GM19193 (cell line): Measurements from ENCODE around the gene SLC43A2.

ENCODE experiments used
- POLR2A ChIP-seq: IDR thresholded peaks from 4 replicates; pipeline ENCODE4 v1.6.1; 2011; ENCODE audit not compliant: insufficient read depth, insufficient read length; ENCODE audit errors: extremely low read depth

The SLC43A2 gene

DNA sequence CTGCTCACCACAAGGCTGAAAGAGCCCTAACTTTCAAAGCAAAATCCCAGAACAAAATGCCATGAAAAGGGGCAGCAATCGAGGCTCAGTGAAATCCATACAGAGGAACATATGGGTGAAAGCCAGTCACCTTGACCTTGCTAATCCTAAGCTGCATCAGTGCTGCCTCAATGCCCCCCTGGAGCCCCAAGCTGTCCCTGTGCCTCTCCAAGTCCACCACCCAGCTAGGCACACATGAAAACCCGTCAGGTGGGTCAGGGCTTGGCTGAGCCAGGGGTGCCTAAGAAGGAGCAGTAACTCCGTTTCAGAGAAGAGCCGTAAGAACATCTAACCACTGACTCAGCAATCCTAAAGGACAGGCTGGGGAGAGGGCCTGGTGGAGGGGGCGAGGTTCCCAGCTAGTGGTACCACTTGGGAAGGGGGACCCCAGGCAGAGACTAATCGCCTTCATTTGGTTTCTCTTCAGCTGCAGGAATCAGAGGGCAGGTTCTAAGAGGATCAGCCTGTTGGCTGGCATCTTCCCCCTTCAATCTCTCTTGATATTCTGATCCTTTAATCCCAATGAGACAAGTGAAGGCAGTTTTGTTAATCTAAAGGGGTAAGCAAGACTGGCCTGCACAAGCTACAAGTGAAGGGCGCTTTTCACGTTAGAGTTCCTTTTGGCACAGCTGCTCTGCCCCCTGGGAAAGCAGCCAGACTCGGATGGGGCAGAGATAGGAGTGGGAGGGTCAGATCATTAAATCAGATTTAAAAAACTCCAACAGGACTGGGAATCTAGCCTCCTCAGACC lies 73.7 kb downstream of the SLC43A2 start:
- TF ChIP-seq POLR2A: no peak

DNA sequence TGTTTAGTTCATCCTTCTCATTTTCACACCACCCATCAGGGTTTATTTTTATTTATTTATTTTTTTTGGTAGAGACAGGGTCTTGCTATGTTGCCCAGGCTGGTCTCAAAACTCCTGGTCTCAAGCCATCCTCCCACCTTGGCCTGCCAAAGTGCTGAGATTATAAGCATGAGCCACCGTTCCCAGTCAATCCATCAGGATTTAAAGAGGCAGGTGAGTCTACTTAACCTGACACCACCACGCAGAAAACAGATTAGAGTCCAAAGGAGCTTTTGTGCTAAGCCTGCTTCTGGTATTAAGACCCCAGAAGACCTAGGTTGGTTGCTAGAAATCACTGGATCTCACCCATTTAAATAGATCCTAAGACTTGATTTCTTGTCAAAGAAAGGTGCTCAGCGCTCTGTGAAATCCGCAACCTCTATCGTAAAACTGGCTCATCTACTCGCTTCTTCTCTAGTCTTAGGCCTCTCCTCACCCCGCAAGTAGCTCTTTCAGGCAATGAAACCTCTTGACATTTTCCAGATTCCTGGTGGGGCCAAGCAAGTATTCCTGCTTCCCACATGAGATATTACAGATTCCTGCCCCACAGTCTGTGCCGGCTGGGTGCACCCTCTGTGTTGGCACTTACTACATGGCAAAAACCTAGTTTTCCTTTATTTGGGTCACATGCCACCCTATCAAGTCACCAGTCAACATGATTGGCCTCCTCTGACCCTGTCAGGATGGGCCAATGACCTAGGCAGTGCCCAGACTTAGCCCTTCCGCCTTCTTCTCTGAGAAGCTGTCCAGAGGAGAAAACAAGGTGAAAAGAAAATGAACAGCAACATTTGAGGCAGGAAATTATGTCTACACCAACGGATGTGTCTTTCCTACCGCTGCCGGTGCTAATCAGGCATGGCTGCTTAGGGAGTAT lies 75.0 kb downstream of the SLC43A2 start:
- TF ChIP-seq POLR2A: no peak

DNA sequence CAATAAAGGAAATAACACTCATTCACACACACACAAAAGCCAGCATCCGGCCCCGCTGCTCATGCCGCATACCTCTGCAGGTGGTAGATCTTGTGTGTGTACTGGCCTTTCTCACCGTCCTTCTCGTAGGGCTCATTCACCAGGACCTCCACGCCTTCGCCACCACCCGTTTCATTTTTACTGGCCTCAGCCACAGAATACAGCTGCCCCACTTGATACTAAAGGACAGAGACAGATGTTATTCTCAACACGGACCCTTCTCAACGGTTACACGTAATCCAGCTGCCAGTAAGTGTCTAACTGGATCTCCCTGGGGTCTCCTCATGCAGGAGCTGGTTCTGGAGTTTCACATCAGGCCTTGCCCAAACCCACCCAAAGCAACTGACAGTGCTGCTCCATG lies 75.7 kb downstream of the SLC43A2 start:
- TF ChIP-seq POLR2A: no peak

DNA sequence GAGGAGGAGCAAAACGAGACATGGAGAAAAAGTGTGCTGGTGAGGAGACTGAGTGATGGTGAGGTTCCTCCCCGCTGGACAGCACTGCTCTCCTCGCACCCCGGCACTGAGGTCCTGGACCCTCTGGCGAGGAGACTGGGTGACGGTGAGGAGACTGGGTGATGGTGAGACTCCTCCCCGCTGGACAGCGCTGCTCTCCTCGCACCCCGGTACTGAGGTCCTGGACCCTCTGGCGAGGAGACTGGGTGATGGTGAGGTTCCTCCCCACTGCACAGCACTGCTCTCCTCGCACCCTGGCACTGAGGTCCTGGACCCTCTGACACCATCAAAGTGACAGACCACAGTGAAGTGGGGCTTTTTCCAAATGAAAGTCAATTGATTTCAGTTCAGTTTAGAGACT lies 76.9 kb downstream of the SLC43A2 start:
- TF ChIP-seq POLR2A: no peak

DNA sequence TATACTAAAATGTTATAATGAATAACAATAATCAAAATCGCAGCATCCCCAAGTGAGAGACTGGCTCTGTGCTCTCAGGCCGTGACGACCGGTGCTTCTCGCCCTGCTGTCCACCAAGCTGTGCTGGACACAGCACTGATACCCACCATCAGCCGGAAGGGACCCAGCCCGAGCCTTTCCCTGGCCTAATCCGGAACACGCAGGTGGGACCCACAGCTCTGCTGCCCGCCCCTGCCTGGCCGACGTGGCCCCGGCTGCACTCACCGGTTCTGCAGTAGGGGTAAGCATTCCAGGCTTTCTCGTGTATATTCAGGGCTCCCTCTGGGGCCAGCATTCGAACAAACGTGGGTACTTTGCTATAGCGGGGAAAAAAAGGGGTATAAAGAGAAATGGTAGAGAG lies 80.6 kb downstream of the SLC43A2 start:
- TF ChIP-seq POLR2A: no peak

DNA sequence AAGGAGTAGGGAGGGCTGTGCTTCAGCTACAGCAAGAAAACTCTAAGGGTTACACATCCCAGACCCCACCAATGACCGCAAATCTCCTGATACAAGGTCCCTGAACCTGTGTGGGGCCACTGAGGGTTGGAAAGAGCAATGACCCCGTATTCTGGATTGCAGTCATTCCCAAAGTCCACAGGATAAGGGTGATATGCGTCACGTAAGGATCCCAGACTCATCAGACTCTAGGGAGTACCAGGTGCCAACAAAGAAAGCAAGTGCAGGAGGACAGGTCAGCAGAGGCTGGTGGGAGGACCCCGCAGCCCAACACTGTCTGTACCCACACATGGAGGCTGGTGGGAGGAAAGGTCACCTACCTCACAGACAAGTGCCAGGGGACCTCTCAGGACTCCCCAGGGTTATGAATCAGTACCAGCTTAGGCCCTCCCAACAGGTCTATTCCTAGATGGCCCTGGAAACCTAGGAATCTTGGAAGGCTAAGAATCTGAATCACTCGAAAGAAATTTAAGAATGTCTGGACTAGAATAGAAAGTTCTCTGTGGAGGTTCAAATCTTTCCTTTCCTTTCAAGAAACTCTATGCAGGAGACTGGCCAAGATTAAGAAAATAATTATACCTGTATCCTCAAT lies 82.2 kb downstream of the SLC43A2 start:
- TF ChIP-seq POLR2A: no peak

DNA sequence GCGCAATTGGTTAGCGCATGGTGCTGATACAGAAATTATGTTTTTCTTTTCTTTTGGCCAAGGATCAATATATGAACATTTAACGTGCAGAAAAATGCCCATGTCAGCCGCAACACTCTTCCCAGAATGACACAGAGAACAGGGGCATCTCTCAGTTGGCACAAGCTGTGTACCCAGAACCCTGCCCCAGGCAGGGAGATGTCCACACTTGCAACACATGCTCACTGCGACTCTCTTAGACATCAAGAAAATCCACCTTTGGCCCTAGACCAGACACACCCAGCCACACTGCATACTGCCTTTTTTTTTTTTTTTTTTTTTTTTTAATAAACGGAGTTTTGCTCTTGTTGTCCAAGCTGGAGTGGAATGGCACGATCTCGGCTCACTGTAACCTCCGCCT lies 83.0 kb downstream of the SLC43A2 start:
- no peak for TF ChIP-seq POLR2A

DNA sequence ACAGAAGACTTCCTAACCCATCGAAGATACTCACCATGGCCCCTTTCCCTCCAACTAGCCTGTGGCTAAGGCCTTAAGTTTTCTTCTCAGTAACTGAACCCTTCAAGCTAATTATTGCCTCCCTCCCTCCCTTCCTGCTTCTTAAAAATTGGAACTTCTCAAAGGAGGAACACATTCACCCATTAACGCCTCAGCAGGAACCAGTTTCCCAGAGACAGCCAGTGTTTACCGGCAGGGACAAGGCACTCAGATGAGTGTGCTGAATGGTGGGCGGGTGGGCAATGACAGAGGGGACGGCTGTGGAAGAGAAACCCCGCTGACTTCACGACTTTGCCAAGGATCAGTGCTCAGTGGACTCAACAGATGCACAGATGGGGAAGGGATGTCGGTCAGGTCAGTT lies 86.3 kb downstream of the SLC43A2 start:
- TF ChIP-seq POLR2A: no peak

DNA sequence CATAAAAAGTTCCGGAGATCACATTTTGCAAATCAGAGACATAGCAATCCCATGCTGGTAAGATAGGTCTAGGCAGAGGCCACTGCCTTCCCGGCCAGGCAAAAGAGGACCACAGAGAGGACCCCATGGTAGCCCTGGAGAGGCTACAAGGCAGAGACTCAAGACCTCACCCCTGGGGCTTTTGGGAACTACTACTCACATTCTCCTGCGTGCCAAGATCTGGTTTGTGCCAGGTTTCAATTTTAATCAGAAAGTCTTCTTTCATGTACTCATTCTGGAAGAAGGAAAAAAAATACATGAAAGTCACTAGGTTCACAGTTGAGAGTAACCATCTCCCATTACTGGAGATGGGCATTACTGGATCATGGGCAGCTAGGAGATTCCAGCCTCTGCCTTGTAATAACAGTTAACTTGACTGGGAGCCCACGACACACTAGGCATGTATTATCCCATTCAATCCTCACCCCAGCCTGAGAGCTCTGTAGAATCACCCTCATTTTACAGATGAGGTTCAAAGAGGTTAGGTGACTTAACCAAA lies 87.2 kb downstream of the SLC43A2 start:
- TF ChIP-seq POLR2A: no peak

DNA sequence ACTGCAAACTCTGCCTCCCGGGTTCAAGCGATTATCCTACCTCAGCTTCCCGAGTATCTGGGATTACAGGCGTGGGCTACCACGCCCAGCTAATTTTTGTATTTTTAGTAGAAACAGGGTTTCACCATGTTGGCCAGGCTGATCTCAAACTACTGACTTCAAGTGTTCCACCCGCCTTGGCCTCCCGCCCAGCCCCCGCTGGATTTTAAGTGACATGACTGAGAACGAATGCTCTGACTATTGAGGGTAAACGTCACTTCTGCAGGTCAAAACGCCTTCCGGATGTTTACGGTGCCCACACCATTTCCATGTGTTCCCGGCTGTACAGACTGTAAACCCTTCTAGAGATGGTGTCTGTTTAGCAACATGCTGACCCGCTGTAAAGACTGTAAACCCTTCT lies 88.8 kb downstream of the SLC43A2 start:
- TF ChIP-seq POLR2A: no peak

DNA sequence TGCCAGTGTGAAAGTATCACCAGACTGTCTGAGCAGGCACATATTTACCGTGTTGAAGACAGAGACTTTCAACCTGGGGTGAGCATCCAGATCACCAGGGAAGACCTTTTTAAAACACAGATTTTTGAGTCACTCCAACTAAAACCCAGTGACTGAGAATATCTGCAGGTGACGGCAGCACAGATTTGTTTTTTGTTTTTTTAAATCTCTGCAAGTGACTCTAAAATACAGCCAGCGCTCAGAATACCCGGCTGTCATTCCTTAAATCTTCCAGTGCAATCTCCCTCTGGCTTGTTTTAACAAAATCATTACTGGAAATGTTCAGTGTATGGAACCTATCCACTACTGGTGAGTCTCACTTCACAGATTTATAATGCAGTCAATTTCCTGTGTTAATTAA lies 92.9 kb downstream of the SLC43A2 start:
- TF ChIP-seq POLR2A: no peak

DNA sequence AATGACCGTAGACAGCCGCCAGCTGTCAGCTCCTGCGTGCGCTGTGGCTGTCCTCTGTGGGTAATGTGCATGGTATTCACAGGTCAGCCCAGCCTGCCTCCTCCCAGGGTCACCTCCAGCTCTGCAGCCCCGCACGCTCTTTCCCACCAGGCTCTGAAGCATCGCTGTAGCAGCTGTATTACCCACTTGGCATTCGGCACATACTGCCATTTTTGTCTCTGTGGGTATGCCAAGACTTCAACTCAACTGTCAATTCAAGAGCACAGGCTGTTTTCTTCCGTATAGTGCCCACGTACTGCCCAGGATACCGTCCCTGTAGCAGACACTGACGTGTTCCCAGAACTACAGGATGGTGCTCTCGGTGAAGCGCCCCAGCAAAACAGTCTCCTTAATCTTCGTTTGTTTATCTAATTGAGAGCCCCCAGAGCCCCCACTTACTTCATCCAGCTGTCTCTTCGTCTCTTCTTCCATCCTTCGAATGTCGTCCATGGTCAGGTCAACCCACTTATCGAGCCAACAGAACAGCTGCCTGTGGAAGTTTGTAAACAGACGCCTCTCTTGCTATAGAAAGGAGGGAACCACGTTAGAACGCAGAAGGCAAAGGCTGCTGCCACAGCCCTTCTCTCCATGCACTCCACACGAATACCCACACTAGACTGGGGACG lies 94.8 kb downstream of the SLC43A2 start:
- no peak for TF ChIP-seq POLR2A

DNA sequence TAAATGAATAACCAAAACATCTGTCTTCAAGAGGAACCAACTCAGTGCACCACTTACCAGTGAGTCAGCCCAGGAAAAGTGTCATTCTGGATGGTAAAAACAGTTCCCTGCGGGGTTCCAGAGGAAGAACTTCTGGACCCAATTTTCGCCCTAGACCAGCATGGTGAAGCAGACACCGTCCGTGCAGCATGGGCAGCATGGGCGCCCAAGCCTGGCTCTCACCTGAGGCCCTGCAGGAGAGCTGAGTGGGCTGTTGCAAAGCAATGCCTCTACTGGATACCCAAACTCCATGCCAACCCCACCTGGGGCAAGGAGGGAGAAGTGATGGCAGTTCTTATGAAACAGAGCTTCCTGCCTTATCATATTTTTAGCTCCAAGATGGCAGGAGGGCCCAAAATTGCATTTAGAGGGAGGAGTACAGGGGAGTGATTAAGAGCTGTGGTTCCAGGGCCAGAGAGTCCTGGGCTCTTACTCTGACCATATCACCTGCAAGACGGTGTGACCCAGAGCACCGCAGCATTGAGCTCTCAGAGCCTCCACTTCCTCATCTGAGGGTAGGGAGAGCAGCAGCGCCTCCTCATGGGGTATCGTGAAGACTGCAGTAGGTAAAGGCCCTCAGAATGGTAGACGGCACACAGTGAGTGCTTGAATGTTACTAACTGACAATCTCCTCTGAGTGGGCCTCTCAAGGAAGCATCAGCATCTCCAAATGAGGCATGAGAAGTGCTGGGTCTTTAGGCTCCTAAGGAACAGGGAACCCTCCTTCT lies 95.6 kb downstream of the SLC43A2 start:
- no peak for TF ChIP-seq POLR2A

DNA sequence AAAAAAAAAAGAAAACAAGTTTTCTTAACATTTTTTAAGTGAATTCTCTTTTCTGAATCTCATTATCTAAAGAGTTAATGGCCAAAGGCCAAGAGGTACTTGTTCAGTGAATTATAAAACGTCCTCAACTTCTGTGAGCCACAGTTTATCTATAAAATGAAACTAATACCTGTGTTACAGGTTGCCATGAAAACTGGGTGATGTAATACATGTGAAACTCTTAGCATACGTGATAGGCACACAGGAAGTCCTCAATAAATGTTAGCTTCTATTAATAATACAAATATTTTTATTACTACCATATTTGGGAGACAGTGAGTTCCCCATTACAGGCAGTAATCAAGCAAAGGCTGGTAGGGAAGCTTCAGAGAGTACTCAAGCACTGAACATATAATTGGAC lies 98.8 kb downstream of the SLC43A2 start:
- no peak for TF ChIP-seq POLR2A
